Endodermal cell (in vitro differentiated cells): ENCODE results near the gene ARHGAP10. TPM values are rescaled to one million over a fixed set of nuclear protein-coding genes. Genes with fewer than 3 reads are reported as not detected.

Experiments
- DNase-seq: peaks from one replicate; pipeline ENCODE4 v3.0.0-alpha.2; 2017
- H3K27ac ChIP-seq: 2 replicates; pipeline ENCODE4 v1.5.1; 2013; ENCODE audit warnings: mild to moderate bottlenecking, low read depth, low read length, moderate library complexity
- H3K27me3 ChIP-seq: 2 replicates; pipeline ENCODE4 v1.6.1; 2013; ENCODE audit warnings: mild to moderate bottlenecking, low read length, moderate library complexity; ENCODE audit not compliant: insufficient read depth, control insufficient read depth, poor library complexity, severe bottlenecking
- H3K36me3 ChIP-seq: 2 replicates; pipeline ENCODE4 v1.7.0; 2013; ENCODE audit warnings: mild to moderate bottlenecking, low read length, moderate library complexity; ENCODE audit not compliant: control insufficient read depth, insufficient read depth
- H3K4me1 ChIP-seq: one replicate; pipeline ENCODE4 v1.7.0; 2013; ENCODE audit warnings: low read length; ENCODE audit not compliant: control insufficient read depth, insufficient read depth
- H3K4me3 ChIP-seq: 2 replicates; pipeline ENCODE4 v1.5.1; 2013; ENCODE audit warnings: mild to moderate bottlenecking, low read length, moderate library complexity
- H3K9ac ChIP-seq: 2 replicates; pipeline ENCODE4 v1.6.1; 2013; ENCODE audit warnings: mild to moderate bottlenecking, low read length, moderate library complexity; ENCODE audit not compliant: poor library complexity, severe bottlenecking; ENCODE audit errors: extremely low read depth
- H3K9me3 ChIP-seq: 2 replicates; pipeline ENCODE4 v1.6.1; 2013; ENCODE audit warnings: mild to moderate bottlenecking, low read length, moderate library complexity; ENCODE audit not compliant: control insufficient read depth
- H3K27ac Mint-ChIP-seq: 2 replicates; pipeline ENCODE4 v1.8.0; 2020; ENCODE audit warnings: mixed read lengths
- H3K27me3 Mint-ChIP-seq: 2 replicates; pipeline ENCODE4 v1.8.0; 2021; ENCODE audit warnings: mild to moderate bottlenecking, mixed read lengths; ENCODE audit not compliant: insufficient read depth
- H3K36me3 Mint-ChIP-seq: 2 replicates; pipeline ENCODE4 v1.8.0; 2020; ENCODE audit warnings: low read depth, mixed read lengths
- H3K4me1 Mint-ChIP-seq: 2 replicates; pipeline ENCODE4 v1.8.0; 2020; ENCODE audit warnings: mixed read lengths
- H3K4me3 Mint-ChIP-seq: 2 replicates; pipeline ENCODE4 v1.8.0; 2020; ENCODE audit warnings: mild to moderate bottlenecking, moderate library complexity, mixed read lengths
- H3K9me3 Mint-ChIP-seq: 2 replicates; pipeline ENCODE4 v1.8.0; 2020; ENCODE audit warnings: mild to moderate bottlenecking, mixed read lengths
- WGBS, 2 experiments: methylation state at CpG; one replicate each; pipeline versions ENCODE4 v1.1.5 to v1.1.7; 2013; ENCODE audit warnings: missing lambda C conversion rate in 2 of 2, mixed read lengths in 1 of 2; ENCODE audit not compliant: insufficient coverage in 1 of 2, insufficient read length in 1 of 2; 5-methylcytosine and 5-hydroxymethylcytosine counted together
- total RNA-seq, 2 donors: library from RNA; stranded (reverse); fragmentation: NEBNext Ultra II Directional in 1 of 2; extraction: Animal tissue kit (Norgen Biotek cat#: 25700) in 1 of 2; gene quantifications; 2 replicates in 1 of 2; 3 replicates in 1 of 2; pipeline ENCODE4 v1.2.1, GENCODE V29; 2021
- TF ChIP-seq, protein P1 (sequence below): fragments of 200-600 bp; sonication (generic); conservative IDR thresholded peaks from 2 replicates; pipeline ENCODE4 v1.5.0; 2021; ENCODE audit warnings: antibody characterized with exemption, mild to moderate bottlenecking

The ARHGAP10 gene
- total RNA-seq, 2 donors from 2014 or later, result 9.1 to 11.8 TPM

- no peaks in the 10 kb centered on the region for H3K9me3 Mint-ChIP-seq
- Histone ChIP-seq H3K9me3 (no peaks in the 10 kb centered on the region), H3K4me1 (peaks cover 7% of the 10 kb centered on the region), H3K27ac (no peak overlapping the region), H3K4me3 (no peak overlapping the region), H3K9ac (no peak overlapping the region), H3K36me3 (no peaks in the 10 kb centered on the region), H3K27me3 (no peaks in the 10 kb centered on the region)
- no peak overlapping the region for H3K27ac Mint-ChIP-seq
- WGBS, 2 experiments, result 92 to 93% methylated on average over 2 of the region's 2 CpGs
- TF ChIP-seq, protein P1, sequence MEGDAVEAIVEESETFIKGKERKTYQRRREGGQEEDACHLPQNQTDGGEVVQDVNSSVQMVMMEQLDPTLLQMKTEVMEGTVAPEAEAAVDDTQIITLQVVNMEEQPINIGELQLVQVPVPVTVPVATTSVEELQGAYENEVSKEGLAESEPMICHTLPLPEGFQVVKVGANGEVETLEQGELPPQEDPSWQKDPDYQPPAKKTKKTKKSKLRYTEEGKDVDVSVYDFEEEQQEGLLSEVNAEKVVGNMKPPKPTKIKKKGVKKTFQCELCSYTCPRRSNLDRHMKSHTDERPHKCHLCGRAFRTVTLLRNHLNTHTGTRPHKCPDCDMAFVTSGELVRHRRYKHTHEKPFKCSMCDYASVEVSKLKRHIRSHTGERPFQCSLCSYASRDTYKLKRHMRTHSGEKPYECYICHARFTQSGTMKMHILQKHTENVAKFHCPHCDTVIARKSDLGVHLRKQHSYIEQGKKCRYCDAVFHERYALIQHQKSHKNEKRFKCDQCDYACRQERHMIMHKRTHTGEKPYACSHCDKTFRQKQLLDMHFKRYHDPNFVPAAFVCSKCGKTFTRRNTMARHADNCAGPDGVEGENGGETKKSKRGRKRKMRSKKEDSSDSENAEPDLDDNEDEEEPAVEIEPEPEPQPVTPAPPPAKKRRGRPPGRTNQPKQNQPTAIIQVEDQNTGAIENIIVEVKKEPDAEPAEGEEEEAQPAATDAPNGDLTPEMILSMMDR, result no peak
- no peaks in the 10 kb centered on the region for H3K36me3 Mint-ChIP-seq
- peaks cover 30% of the 10 kb centered on the region for H3K4me1 Mint-ChIP-seq
- no peak overlapping the region for H3K4me3 Mint-ChIP-seq
- DNase-seq, result no peak
- H3K27me3 Mint-ChIP-seq, result no peaks in the 10 kb centered on the region
These were observed 54.1 kb downstream of the ARHGAP10 start for GRCh38 chr4:147786031-147786430.

- H3K9me3 ChIP-seq, result no peaks in the 10 kb centered on the region
- TF ChIP-seq, protein P1, result no peak
- H3K36me3 ChIP-seq, result no peaks in the 10 kb centered on the region
- Mint-ChIP-seq H3K4me1 (peaks cover 30% of the 10 kb centered on the region), H3K4me3 (no peak overlapping the region), H3K27me3 (no peaks in the 10 kb centered on the region), H3K36me3 (no peaks in the 10 kb centered on the region), H3K27ac (no peak overlapping the region), H3K9me3 (no peaks in the 10 kb centered on the region)
- H3K4me1 ChIP-seq, result peaks cover 7% of the 10 kb centered on the region
- no peak overlapping the region for H3K4me3 ChIP-seq
- H3K27me3 ChIP-seq, result no peaks in the 10 kb centered on the region
- no peak overlapping the region for H3K9ac ChIP-seq
- WGBS, 2 experiments, result 83 to 95% methylated on average over 2 of the region's 2 CpGs
- no peak overlapping the region for H3K27ac ChIP-seq
- no peak for DNase-seq
These were observed 54.6 kb downstream of the ARHGAP10 start for GRCh38 chr4:147786531-147786930.

- Histone ChIP-seq H3K36me3 (no peaks in the 10 kb centered on the region), H3K9ac (no peak overlapping the region), H3K9me3 (no peaks in the 10 kb centered on the region), H3K4me3 (no peak overlapping the region), H3K27me3 (no peaks in the 10 kb centered on the region), H3K4me1 (peaks cover 7% of the 10 kb centered on the region), H3K27ac (no peak overlapping the region)
- no peak overlapping the region for H3K27ac Mint-ChIP-seq
- H3K27me3 Mint-ChIP-seq, result no peaks in the 10 kb centered on the region
- H3K4me1 Mint-ChIP-seq, result peaks cover 30% of the 10 kb centered on the region
- no peak overlapping the region for H3K4me3 Mint-ChIP-seq
- 89 to 100% methylated on average over 2 of the region's 2 CpGs for WGBS, 2 experiments
- DNase-seq, result peak; percentile 55
- no peaks in the 10 kb centered on the region for H3K36me3 Mint-ChIP-seq
- no peaks in the 10 kb centered on the region for H3K9me3 Mint-ChIP-seq
- TF ChIP-seq, protein P1, result no peak
These were observed 55.3 kb downstream of the ARHGAP10 start for GRCh38 chr4:147787204-147787603.
